NB4 (cell line): ENCODE results near the gene IL25.

Experiments
- POLR2A ChIP-seq: IDR thresholded peaks from 2 replicates; pipeline ENCODE4 v1.6.1; 2011; ENCODE audit warnings: mild to moderate bottlenecking; ENCODE audit not compliant: insufficient read length; ENCODE audit errors: extremely low read depth
- TF ChIP-seq, protein P1 (sequence below): IDR thresholded peaks from one replicate; pipeline ENCODE4 v1.5.1; 2012; ENCODE audit warnings: low read depth, low read length
- TF ChIP-seq, protein P2 (sequence below): IDR thresholded peaks from 2 replicates; pipeline ENCODE4 v1.6.1; 2011; ENCODE audit warnings: low read depth, low read length

GRCh38 chr14:23359167-23359626, 13.4 kb upstream of the IL25 start:
- TF ChIP-seq, protein P1, sequence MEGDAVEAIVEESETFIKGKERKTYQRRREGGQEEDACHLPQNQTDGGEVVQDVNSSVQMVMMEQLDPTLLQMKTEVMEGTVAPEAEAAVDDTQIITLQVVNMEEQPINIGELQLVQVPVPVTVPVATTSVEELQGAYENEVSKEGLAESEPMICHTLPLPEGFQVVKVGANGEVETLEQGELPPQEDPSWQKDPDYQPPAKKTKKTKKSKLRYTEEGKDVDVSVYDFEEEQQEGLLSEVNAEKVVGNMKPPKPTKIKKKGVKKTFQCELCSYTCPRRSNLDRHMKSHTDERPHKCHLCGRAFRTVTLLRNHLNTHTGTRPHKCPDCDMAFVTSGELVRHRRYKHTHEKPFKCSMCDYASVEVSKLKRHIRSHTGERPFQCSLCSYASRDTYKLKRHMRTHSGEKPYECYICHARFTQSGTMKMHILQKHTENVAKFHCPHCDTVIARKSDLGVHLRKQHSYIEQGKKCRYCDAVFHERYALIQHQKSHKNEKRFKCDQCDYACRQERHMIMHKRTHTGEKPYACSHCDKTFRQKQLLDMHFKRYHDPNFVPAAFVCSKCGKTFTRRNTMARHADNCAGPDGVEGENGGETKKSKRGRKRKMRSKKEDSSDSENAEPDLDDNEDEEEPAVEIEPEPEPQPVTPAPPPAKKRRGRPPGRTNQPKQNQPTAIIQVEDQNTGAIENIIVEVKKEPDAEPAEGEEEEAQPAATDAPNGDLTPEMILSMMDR: no peak
- TF ChIP-seq POLR2A: no peak
- TF ChIP-seq, protein P2, sequence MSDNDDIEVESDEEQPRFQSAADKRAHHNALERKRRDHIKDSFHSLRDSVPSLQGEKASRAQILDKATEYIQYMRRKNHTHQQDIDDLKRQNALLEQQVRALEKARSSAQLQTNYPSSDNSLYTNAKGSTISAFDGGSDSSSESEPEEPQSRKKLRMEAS: no peak
